GM10248 (cell line): ENCODE data around the gene FOXP2.

Source experiments
- CTCF ChIA-PET: fragments of 300-600 bp; sonication (Branson Sonifier 250); formaldehyde crosslinking; extraction: SDS; loops from one replicate; lab custom pipeline; 2021; ENCODE audit warnings: antibody characterized with exemption; lab: Yijun Ruan, JAX
- POLR2A ChIA-PET: fragments of 350-650 bp; sonication (Branson Sonifier 250); formaldehyde crosslinking; extraction: SDS; loops from one replicate; lab custom pipeline; 2020; ENCODE audit warnings: antibody characterized with exemption; lab: Yijun Ruan, JAX
- DNase-seq: peaks from one replicate; pipeline ENCODE4 v3.0.0; 2012; ENCODE audit errors: extremely low spot score
- CTCF ChIP-seq: IDR thresholded peaks from 2 replicates; pipeline ENCODE4 v1.5.1; 2012; ENCODE audit warnings: mild to moderate bottlenecking, low read depth; ENCODE audit errors: extremely low read depth, missing control alignments, control extremely low read depth

FOXP2 gene

DNA sequence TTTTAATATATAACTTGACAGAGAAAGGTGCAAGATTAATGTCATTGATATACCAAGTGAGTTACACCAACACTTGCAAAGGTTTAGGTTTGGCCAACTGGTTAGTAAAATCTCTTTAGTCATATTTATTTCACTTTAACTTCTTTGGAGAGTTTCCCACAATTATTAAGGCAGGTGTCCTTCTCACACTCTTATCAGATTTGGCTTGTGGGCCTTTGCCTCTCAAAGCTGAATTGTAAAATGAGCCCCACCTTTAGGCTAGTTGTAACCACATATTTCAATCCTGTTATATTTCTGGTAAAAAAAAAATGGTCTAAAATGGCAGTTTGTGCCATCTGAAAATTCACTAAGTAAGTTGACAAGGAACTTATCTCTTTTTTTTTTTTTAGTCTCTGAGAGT is 26.6 kb upstream of the FOXP2 start:
- no peak for DNase-seq
- CTCF ChIA-PET: interaction anchor here (0.9 to 1.7 kb wide), 2 partner anchors 28 to 54 kb away, joined by 3 read pairs; no protein-coding TSS in a partner anchor
- POLR2A ChIA-PET: no interaction called here
- TF ChIP-seq CTCF: no peak

- ChIA-PET CTCF (interaction anchor here (0.8 kb wide), 1 partner anchor 24 kb away, joined by 3 read pairs; no protein-coding TSS in a partner anchor), POLR2A (no interaction called here)
- no peak for DNase-seq
- no peak for TF ChIP-seq CTCF
Observed at GRCh38 chr7:114392686-114393085, 21.9 kb upstream of the FOXP2 start.

DNA sequence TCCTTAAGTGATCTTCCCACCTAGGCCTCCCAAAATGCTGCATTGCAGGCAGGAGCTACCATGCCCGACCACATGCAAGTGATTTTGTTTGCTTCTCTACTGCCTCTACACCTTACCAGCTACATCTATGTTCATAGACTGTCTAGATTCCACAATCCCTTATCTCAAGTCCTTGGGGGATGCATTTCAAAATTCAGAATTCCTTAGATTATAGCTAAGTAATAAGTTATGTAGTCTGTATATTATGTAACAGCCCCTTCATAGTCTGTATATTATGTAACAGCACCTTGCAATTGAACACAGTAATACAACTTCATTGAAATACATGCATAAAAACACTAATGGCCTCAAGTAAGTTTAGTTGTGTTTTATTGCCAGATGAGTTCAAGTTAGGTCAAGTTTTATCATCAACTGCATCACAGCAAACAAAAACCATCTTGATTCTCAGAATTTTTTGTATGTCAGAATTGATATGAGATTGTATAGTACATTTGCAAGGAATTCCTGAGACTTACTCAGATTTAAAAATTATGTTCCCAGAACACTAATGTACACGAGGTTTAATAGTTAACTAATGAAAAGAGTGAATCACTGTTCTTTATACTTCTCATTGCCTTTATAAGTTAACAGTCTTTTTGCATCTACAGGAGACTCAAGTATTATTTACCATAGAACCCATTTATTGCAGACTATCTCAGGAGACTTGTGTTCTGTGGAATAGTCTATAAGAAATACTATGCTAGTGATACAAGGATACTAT is 11.6 kb upstream of the FOXP2 start:
- CTCF ChIA-PET: interaction anchor here (1.2 kb wide), 1 partner anchor 9 kb away, joined by 4 read pairs; no protein-coding TSS in a partner anchor
- POLR2A ChIA-PET: no interaction called here
- TF ChIP-seq CTCF: no peak
- no peak for DNase-seq

DNA sequence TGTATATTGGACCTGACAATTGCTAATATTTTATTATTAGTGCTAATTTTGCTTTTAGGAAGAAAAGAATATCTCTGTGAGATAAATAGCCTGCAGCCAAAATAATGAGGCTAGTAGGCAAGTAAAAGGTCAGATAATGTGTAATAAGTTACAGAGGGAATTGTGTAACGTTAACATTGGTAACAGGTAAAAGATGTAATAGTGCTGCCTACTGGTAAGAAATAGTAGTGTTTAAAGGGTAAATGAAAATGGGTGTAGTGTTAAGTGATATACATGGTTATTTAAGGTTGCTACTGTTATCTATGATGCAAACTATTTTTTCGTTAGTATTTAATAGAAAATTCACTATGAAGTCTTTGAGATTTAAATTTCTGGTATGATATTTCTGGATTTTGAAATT is 9.2 kb upstream of the FOXP2 start:
- CTCF ChIA-PET: no interaction called here
- POLR2A ChIA-PET: no interaction called here
- no peak for DNase-seq

DNA sequence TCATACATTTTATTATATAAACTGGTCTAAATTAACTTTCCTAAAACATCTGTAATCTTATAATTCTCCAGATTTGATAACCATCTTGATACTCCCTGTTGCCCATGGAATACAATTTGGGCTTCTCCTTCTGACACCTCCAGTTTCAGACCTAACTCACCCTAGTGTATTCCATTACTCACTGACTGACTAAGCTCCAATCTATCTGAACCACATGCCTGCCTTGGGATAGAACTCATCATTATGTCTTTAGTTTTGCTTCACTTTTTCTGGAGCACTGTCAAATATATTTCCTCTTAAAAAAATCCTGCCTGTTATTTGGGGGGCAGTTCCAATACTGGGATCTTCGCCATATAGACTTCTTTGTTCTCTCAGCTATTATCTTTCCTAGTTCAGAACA is 4.9 kb upstream of the FOXP2 start:
- POLR2A ChIA-PET: no interaction called here
- CTCF ChIA-PET: no interaction called here
- no peak for TF ChIP-seq CTCF
- DNase-seq: no peak

More for the DNA sequence above, 9.2 kb upstream of the FOXP2 start:
- TF ChIP-seq CTCF: peak; percentile 30

GRCh38 chr7:114412548-114412947 is 2.1 kb upstream of the FOXP2 start:
- POLR2A ChIA-PET: no interaction called here
- DNase-seq: no peak
- no peak for TF ChIP-seq CTCF
- CTCF ChIA-PET: interaction anchor here (1.5 to 4.2 kb wide), 2 partner anchors 10 to 14 kb away, joined by 4 to 27 read pairs; no protein-coding TSS in a partner anchor
